Measurements from ENCODE around the gene PCK2. TPM values are rescaled to one million over a fixed set of nuclear protein-coding genes. Genes with fewer than 3 reads are reported as not detected.

PCK2 gene
- total RNA-seq, 1 experiment from 2014 or later = 48.9 TPM

DNA sequence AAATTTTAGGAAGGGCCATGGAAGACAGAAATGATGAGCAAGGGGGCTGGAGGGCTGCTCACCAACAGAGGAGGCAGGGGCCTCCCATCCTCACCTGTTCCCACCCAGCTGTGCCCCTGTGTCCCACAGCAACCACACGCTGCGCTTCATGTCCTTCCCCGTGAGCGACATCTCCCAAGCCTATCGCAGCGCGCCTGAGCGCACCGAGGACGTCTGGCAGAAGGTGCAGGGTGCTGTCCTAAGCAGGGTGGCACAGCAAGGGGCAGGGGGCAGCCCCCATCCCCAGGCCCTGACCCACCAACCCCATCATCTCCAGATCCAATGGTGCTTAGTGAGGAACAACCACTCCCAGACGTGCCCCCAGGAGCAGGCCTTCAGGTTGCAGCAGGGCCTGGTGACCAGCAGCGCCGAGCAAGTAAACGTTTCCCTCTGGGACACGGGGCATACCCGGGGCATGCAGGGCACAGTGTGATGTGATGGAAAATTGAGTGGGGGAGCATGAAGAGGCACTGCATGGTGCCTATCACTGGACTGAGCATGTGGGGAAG, 34.2 kb upstream of the PCK2 start:
- no peak overlapping the region for H3K9ac ChIP-seq (ENCODE audit: extremely low read depth, insufficient read length, low read length)
- no peaks in the 10 kb centered on the region for H3K4me1 ChIP-seq (ENCODE audit: insufficient read depth, low read length)
- H3K79me1 ChIP-seq (ENCODE audit: insufficient read depth, low read depth, low read length, poor library complexity, severe bottlenecking) = no peaks in the 10 kb centered on the region
- peak overlapping the region in 1 of 2 experiments; percentile 10; a peak in 1 of 5 replicates for H3K4me3 Mint-ChIP-seq
- no peak overlapping the region for H2BK120ac ChIP-seq (ENCODE audit: low read depth, low read length, poor library complexity, severe bottlenecking)
- no peaks in the 10 kb centered on the region for H3K27me3 ChIP-seq (ENCODE audit: insufficient read depth, low read length)
- no peaks in the 10 kb centered on the region; the same call in 1 of the 2 replicates for H3K27me3 Mint-ChIP-seq (ENCODE audit: low read depth)
- H4K5ac ChIP-seq (ENCODE audit: insufficient read length, low read depth, low read length) = no peak overlapping the region
- no CpG with 5 or more reads among the region's 16 CpGs for WGBS (ENCODE audit: extremely low coverage, insufficient read length, low lambda C conversion rate)
- peaks cover 3 to 7% (median 6%) of the 10 kb centered on the region in 3 experiments; a peak in 6 of 7 replicates for H3K36me3 Mint-ChIP-seq (ENCODE audit: insufficient read depth in 1 of 3, low read depth in 3 of 3)
- no peak overlapping the region for H2AK5ac ChIP-seq (ENCODE audit: insufficient read length, low read length)
- H4K8ac ChIP-seq (replicated peaks; ENCODE audit: insufficient read length, low read depth, low read length) = no peak overlapping the region
- no peak for DNase-seq
- no peak overlapping the region for H3K4me2 ChIP-seq (ENCODE audit: insufficient read depth, insufficient read length, low read length)
- H3K14ac ChIP-seq (ENCODE audit: insufficient read depth, low read length) = no peak overlapping the region
- H3K9me3 ChIP-seq (ENCODE audit: control insufficient read depth, low read depth, low read length) = no peaks in the 10 kb centered on the region
- no peak overlapping the region for H3K56ac ChIP-seq (ENCODE audit: insufficient read length, low read depth, low read length)
- H2AFZ ChIP-seq (ENCODE audit: low read length) = no peak overlapping the region
- H3K4ac ChIP-seq (ENCODE audit: low read depth, low read length) = no peak overlapping the region
- H2BK12ac ChIP-seq (ENCODE audit: insufficient read length, low read depth, low read length) = no peak overlapping the region
- H3K23me2 ChIP-seq (ENCODE audit: insufficient read length, low read depth, low read length, poor library complexity, severe bottlenecking) = no peaks in the 10 kb centered on the region
- no peak overlapping the region for H3K27ac ChIP-seq (ENCODE audit: insufficient read length, low read depth, low read length)
- TF ChIP-seq, protein P1, sequence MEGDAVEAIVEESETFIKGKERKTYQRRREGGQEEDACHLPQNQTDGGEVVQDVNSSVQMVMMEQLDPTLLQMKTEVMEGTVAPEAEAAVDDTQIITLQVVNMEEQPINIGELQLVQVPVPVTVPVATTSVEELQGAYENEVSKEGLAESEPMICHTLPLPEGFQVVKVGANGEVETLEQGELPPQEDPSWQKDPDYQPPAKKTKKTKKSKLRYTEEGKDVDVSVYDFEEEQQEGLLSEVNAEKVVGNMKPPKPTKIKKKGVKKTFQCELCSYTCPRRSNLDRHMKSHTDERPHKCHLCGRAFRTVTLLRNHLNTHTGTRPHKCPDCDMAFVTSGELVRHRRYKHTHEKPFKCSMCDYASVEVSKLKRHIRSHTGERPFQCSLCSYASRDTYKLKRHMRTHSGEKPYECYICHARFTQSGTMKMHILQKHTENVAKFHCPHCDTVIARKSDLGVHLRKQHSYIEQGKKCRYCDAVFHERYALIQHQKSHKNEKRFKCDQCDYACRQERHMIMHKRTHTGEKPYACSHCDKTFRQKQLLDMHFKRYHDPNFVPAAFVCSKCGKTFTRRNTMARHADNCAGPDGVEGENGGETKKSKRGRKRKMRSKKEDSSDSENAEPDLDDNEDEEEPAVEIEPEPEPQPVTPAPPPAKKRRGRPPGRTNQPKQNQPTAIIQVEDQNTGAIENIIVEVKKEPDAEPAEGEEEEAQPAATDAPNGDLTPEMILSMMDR (conservative IDR thresholded peaks at IDR 0.05) = no peak
- H3K79me2 ChIP-seq (ENCODE audit: insufficient read depth, low read length) = no peaks in the 10 kb centered on the region
- no peak overlapping the region for H3T11ph ChIP-seq (ENCODE audit: low read length)
- H3K9me3 Mint-ChIP-seq = no peaks in the 10 kb centered on the region
- no peak overlapping the region for H3K23ac ChIP-seq (ENCODE audit: insufficient read length, low read depth, low read length)
- H3K18ac ChIP-seq (ENCODE audit: insufficient read length, low read depth, low read length) = no peak overlapping the region
- H4K91ac ChIP-seq (ENCODE audit: insufficient read length, low read depth, low read length) = no peak overlapping the region
- no peak overlapping the region for H2BK15ac ChIP-seq (ENCODE audit: low read depth, low read length)
- H4K20me1 ChIP-seq (ENCODE audit: control insufficient read depth, insufficient read depth, insufficient read length) = peaks cover 2% of the 10 kb centered on the region
- no peak overlapping the region for H2BK20ac ChIP-seq (ENCODE audit: low read depth, low read length, poor library complexity, severe bottlenecking)
- H2BK5ac ChIP-seq (ENCODE audit: insufficient read length, low read length) = no peak overlapping the region
- H3K4me1 Mint-ChIP-seq = peaks cover 2 to 11% of the 10 kb centered on the region in 2 experiments; a peak in 3 of 4 replicates
- H3K27ac Mint-ChIP-seq = 0 out of 7 replicates have a peak overlapping the region, but pooled peaks of 2 of the 3 experiments have one; percentile 40 to 49

All from H9 (cell line).